NCI-H1694 treated with DMSO at 0.1 percent for 48 hours (cell line): Measurements from ENCODE around the gene GATAD2B.

Experiments
- DNase-seq: peaks from one replicate; lab custom pipeline; 2025; lab: John Stamatoyannopoulos, UW

GATAD2B gene

GRCh38 chr1:153833171-153833570 lies 89.6 kb downstream of the GATAD2B start:
- no peak for DNase-seq

- no peak for DNase-seq
These were observed 90.5 kb downstream of the GATAD2B start for GRCh38 chr1:153832293-153832692.

GRCh38 chr1:153831026-153831425 lies 91.7 kb downstream of the GATAD2B start:
- no peak for DNase-seq

- DNase-seq, result no peak
These were observed 95.4 kb downstream of the GATAD2B start for GRCh38 chr1:153827168-153827964.

- DNase-seq, result no peak
These were observed 103.9 kb downstream of the GATAD2B start for GRCh38 chr1:153818876-153819275.

GRCh38 chr1:153816283-153816889 lies 106.4 kb downstream of the GATAD2B start:
- DNase-seq, result no peak

- DNase-seq, result no peak
These were observed 116.7 kb downstream of the GATAD2B start for GRCh38 chr1:153805886-153806719.

- peak; percentile 21 for DNase-seq
These were observed 117.6 kb downstream of the GATAD2B start for GRCh38 chr1:153805042-153805745.

GRCh38 chr1:153804112-153804511 lies 118.7 kb downstream of the GATAD2B start:
- no peak for DNase-seq

DNA sequence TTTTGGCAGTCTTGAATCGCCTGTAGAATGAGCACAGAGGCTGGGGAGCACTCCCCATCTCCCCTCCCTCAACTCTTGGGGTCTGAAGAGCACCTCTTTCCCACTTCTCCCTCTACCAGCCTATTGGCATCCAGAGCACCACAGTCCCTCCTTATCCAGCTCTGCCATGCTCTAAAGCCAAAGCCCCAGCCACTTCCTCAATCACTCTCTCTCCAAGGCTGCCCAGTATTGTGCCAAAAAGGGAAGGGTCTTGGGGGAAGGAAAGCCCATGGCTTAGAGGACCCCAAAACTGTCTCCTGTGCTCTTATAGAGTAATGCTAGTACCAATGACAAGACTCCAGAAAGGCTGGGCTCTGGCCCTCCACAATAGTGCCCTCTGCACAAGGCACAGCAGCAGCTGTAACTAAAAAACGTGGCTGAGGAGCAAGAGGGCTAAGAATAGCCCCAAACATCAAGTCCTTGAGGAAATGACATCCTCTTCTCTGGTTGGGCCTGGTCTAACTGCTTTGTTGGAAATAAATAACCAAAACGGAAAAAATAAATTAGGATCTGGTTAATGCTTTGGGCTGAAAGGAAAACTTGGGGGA lies 119.2 kb downstream of the GATAD2B start:
- no peak for DNase-seq

- DNase-seq, result no peak
These were observed 120.7 kb downstream of the GATAD2B start for GRCh38 chr1:153801786-153802697.

GRCh38 chr1:153801028-153801625 lies 121.6 kb downstream of the GATAD2B start:
- no peak for DNase-seq

GRCh38 chr1:153800516-153800915 lies 122.3 kb downstream of the GATAD2B start:
- DNase-seq, result no peak

DNA sequence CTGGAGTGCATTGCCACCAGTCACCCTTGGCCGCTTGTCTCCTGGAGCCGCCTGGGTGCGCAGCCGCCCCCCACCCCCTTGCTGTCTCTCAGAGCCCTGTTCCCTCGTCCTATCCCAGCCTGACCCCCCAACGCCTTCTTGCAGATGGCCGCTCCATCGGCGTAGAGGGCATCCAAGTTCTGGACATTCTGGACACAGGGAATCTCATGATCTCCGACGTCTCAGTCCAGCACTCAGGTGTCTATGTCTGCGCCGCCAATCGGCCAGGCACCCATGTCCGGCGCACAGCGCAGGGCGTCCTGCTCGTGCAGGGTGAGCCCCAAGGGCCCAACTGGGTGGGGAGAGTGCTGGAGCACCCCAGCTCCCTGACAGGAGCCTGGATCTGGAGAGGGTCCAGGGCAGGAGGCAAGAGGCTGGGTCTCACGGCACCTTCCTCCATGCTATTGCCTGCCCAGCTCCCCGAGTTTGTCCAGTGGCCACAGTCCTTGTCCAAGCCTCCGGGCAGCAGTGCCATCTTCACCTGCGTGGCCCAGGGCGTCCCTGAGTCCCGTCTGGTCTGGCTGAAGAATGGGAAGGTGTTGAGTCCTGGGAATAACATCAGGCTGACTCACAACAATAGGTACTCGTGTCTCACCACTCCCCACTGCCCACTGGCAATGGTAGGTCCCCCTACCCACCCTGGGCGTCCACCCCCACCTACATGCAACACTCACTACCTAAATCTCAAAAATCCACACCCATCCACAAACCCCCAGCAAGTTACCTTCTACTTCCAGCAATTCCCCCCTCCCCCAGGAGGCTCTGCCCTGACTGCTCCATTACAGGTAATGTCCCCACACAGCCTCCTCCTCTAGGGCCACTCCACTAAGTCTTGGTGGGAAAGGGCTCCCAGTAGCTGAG lies 123.0 kb downstream of the GATAD2B start:
- no peak for DNase-seq

GRCh38 chr1:153799016-153799415 lies 123.8 kb downstream of the GATAD2B start:
- no peak for DNase-seq

DNA sequence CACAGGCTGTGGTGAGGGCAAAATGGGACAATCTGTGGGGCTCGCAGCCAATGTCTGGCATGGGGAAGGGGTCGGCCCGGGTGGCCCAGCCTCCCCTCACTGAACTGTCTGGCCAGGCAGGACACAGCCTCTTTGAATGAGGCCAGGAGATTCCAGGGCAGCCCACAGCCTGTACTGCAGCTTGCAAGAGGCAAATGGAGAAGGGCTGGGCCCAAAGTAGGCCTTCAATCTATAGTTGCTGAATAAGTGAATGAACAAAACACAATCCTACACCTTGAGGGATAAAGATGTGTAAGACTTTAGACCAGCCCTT lies 124.3 kb downstream of the GATAD2B start:
- DNase-seq, result no peak

DNA sequence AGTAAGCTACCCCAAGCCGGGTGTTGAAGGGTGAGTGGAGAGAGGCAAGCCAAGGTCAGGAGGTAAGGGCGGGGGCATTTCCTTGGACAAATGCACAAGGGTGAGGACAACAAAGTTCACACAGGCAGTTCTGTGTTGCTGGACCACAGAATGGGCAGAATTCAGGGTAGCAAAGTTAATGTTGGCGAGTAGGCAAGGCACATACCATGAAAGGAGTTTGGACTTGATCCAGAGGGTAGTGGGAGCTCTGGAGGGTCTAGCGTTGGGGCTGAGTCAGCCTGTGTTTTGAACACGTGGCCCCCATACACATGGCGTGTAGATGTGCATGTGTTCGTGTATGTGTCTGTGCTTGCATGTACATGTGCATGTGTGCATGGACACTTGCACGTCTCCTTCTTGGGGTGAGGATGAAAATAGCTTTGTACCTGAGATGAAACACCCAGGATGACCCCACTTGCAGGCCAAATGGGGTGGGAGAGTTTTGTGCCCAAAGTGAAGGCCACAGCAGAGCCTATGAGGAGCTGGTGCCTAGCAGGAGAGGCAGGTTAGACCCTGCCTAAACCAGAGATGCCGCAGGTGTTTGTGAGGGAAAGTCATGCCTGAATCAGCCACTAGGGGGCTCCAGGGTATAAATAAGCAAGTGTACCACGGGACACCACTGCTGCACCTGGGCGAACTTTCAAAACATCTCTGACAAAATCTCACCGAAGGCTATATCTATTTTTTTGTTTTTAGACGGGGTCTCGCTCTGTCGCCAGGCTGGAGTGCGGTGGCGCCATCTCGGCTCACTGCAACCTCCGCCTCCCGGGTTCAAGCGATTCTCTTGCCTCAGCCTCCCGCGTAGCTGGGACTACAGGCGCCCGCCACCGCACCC lies 125.7 kb downstream of the GATAD2B start:
- DNase-seq, result peak; percentile 94
